ENCODE data around the gene CCDC57.

- TF ChIP-seq, protein P1, sequence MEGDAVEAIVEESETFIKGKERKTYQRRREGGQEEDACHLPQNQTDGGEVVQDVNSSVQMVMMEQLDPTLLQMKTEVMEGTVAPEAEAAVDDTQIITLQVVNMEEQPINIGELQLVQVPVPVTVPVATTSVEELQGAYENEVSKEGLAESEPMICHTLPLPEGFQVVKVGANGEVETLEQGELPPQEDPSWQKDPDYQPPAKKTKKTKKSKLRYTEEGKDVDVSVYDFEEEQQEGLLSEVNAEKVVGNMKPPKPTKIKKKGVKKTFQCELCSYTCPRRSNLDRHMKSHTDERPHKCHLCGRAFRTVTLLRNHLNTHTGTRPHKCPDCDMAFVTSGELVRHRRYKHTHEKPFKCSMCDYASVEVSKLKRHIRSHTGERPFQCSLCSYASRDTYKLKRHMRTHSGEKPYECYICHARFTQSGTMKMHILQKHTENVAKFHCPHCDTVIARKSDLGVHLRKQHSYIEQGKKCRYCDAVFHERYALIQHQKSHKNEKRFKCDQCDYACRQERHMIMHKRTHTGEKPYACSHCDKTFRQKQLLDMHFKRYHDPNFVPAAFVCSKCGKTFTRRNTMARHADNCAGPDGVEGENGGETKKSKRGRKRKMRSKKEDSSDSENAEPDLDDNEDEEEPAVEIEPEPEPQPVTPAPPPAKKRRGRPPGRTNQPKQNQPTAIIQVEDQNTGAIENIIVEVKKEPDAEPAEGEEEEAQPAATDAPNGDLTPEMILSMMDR (IDR thresholded peaks at IDR 0.05 in 8 of 11, conservative IDR thresholded peaks at IDR 0.05 in 3 of 11): no peak
- no peak for TF ChIP-seq POLR2A (IDR thresholded peaks at IDR 0.05)
Observed at GRCh38 chr17:82151106-82151957, 61.3 kb downstream of the CCDC57 start.
